IPS-NIHi7 (cell line): ENCODE results near the gene MYBPH.

ENCODE experiments used
- DNase-seq: peaks from one replicate; pipeline ENCODE4 v3.0.0; 2012; ENCODE audit warnings: mixed read lengths; ENCODE audit errors: extremely low spot score

Gene MYBPH

GRCh38 chr1:203178821-203179666 is 3.4 kb upstream of the MYBPH start:
- no peak for DNase-seq

DNA sequence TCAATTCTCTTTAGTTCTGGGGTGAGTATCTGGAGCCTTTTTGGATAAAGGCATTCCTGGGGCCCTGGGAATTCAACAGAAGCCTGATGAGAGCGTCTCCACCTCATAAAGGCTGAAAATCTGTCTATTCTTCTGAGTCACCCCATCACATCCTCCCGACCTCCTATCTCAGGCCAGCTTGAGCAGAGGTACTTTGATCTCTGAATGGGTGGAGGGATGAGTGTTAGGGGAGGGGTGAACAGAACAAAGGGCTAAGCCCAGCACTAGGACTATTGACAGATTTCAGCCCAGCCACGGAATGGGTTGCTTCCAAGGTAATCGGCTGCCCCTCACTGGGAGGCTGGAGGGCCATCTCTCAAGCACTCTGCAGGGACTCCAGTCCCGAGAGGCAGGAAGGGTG is 2.5 kb upstream of the MYBPH start:
- DNase-seq, result peak; percentile 71

DNA sequence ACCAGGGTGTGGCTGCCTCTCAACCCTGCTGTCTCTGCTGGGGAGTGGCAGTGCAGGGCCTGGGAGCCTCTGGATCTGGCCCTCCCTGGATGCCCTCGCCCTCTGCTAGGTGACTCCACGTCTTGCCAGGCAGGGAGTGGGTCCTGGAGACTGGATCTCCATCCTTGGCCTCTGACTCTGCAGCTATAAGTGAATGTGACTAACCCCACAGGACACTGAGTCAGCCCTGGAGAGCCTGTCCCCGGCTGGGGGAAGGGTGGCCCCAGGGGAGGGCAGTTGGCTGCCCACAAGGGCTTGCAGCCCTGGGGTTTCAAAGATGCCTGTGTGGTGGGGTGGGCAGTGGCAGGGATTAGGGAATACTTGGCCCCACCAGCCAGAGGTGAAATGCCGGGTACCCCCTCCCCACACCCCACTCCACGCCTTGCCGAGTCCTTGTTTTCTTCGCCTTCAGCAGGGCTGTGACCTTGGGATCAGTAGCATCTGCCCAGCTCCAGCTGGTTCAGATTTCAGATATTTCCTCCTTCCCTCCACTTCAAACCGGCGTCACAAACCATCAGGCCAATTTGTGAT is 1.9 kb upstream of the MYBPH start:
- no peak for DNase-seq

DNA sequence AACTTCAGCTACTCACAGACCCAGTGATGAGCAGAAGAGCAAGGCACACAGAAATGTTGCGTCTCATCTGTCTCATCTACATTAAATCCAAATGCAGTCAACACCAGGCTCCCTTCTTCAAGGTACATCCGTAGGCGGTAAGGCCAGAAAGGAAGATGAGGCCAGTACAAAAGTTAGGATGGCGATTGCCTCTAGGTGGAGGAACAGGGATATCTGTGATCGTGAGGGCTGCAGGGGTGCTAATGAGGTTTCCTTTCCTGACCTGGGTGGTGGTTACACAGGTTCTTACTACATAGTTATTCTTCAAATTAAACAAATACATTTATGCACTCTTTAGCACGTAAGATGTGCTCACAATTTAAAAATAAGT is 1.4 kb upstream of the MYBPH start:
- no peak for DNase-seq

- DNase-seq, result no peak
Observed at GRCh38 chr1:203176273-203177035, 828 bp upstream of the MYBPH start.

- no peak for DNase-seq
Observed at GRCh38 chr1:203175827-203176241, 208 bp upstream of the MYBPH start.

GRCh38 chr1:203174324-203174985 is 1.2 kb downstream of the MYBPH start:
- DNase-seq, result no peak

DNA sequence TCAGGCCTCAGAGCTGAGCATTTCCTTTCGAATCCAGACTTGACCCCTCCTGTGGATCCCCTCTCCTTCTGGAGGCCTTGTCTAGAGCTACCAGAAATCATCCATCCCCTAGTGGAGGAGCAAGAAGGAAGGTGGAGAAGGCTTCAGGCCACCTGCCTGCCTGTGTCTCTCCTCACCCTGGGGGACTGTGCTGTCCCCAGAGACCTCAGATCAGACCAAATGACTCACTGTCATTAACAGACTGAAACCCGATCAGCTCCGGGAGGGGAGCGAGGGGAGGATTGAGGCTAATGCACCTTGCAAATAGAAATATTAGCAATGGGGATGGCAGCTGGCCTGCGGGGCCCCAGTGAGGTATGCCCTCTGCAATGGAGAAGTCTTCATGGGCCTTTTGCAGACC is 2.1 kb downstream of the MYBPH start:
- no peak for DNase-seq

- no peak for DNase-seq
Observed at GRCh38 chr1:203173011-203173555, 2.5 kb downstream of the MYBPH start.

GRCh38 chr1:203172184-203173010 is 3.2 kb downstream of the MYBPH start:
- DNase-seq, result peak; percentile 94

DNA sequence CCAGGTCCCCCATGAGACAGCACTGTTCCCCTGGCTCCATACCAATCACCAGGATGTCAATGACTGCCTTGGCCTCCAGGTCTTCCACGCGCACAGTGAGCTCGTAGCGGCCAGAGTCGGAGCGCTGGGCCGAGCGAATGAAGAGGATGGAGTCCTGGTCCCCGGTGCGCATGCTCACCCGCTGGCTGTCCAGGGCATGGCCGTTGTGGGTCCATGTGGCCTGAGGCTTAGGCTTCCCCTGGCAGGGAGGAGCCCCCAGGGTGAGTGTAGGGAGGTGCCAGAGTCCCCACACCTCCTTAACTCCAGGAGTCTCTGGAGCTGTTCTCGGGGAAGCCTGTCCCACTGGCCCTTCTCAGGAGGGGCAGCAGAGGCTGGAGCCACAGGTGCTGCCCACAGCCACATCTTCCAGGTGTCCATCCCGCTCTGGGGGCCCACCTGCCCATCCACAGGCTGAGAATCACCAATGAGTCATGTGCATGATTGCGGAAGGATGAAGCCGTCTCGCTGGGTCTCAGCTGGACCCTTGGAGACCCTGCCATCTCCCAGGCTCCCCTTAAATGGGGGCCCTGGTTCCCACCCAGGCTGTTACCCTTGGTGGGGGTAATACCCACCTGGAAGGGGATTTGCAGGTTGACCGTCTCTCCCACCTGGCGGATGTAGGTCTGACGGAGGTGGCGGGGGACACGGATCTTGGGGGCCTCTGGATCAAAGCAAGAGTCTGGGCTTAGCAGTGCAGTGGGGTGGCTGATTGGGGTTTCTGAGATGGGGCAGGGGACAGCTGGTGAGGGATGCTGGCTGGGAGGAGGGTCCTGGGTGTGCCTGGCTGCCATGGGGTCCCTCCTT is 4.1 kb downstream of the MYBPH start:
- DNase-seq, result no peak

GRCh38 chr1:203170625-203171330 is 4.8 kb downstream of the MYBPH start:
- DNase-seq, result no peak

DNA sequence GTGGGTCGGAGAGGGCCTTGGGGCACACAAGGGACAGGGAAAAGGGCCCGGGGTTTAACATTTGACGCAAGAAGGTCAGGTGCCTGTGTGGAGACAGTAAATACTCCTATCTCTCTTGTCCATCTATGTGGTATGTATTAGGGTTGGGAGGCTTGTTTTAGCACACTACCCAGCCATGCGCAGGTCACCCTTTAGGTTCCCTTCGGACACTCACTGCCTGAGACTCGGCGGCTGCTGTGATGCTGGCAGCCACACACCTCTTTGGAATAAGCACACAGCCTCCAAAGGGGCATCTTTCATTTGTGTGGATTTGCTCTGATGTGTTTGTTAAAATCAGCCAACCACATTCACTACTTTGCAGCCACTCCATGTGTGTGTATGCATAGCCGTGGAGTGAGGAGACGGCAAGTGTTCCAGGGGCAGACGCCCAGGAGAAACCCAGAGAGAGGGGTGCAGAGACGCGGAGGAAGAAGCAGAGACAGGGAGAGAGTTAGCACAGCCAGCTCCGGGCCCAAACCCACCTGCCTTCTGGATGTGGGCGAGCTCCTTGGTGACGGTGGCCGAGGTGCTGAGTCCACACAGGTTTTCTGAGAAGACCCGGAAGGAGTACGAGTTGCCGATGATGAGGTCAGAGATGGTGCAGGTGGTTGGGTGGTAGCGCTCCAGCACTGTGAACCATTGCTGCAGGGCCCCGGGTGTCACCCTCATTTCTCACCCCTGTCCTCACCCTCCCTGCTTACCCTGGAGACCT is 5.7 kb downstream of the MYBPH start:
- DNase-seq, result no peak

GRCh38 chr1:203168991-203169390 is 6.6 kb downstream of the MYBPH start:
- DNase-seq, result no peak

- DNase-seq, result no peak
Observed at GRCh38 chr1:203168256-203168786, 7.3 kb downstream of the MYBPH start.

DNA sequence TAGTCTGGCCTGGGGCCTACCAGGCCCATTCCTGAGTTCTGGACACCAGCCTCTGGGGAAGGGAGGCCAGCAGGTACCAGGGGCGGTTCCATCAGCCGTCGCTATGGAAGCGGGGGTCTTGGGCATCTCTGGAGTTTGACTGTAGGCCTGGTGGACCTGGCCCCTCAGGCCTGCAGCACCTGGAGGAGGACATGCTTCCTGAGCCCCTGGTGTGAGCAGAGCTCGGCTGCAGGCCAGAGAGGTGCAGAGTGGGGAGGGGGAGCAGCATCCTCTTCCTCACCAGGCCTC is 7.8 kb downstream of the MYBPH start:
- no peak for DNase-seq

- DNase-seq, result no peak
Observed at GRCh38 chr1:203167026-203167912, 8.4 kb downstream of the MYBPH start.
